Activated T-helper 17 cell treated with anti-CD3 and anti-CD28 coated beads, Interleukin-2, amount 50 U/mL, for 72 hours (primary cell): ENCODE results near the gene KCNIP3. TPM values are rescaled to one million over a fixed set of nuclear protein-coding genes. Genes with fewer than 3 reads are reported as not detected.
A peak's percentile ranks its signal among the peaks of the same experiment; 100 is the strongest.
"Not testable (repeated sequence)": the region's sequence is repeated elsewhere in the genome, so short reads cannot be mapped to it uniquely, and the experiment has no call there.

Experiments used
- ATAC-seq: fragments of 150-1000 bp; cut with Tn5 transposase; replicated peaks from 2 replicates; pipeline ENCODE4 v1.10.0; 2021; ENCODE audit warnings: mild to moderate bottlenecking, moderate library complexity
- H3K27ac Mint-ChIP-seq: one replicate; pipeline ENCODE4 v1.8.0; 2022; ENCODE audit warnings: mixed read lengths
- H3K27me3 Mint-ChIP-seq: one replicate; pipeline ENCODE4 v1.8.0; 2022; ENCODE audit warnings: mixed read lengths
- H3K36me3 Mint-ChIP-seq: one replicate; pipeline ENCODE4 v1.8.0; 2022; ENCODE audit warnings: low read depth, mild to moderate bottlenecking, mixed read lengths
- H3K4me1 Mint-ChIP-seq: one replicate; pipeline ENCODE4 v1.8.0; 2022; ENCODE audit warnings: mixed read lengths
- H3K4me3 Mint-ChIP-seq: one replicate; pipeline ENCODE4 v1.8.0; 2022; ENCODE audit warnings: mild to moderate bottlenecking, mixed read lengths
- H3K9me3 Mint-ChIP-seq: one replicate; pipeline ENCODE4 v1.8.0; 2022; ENCODE audit warnings: mixed read lengths
- total RNA-seq, 2 donors: library from RNA; stranded (reverse); gene quantifications; one replicate each; pipeline ENCODE4 v1.2.3, GENCODE V29; 2022

Gene KCNIP3
- total RNA-seq, 2 donors from 2014 or later = not detected

- not testable (repeated sequence) for H3K9me3 Mint-ChIP-seq, H3K27me3 Mint-ChIP-seq, H3K36me3 Mint-ChIP-seq, H3K4me1 Mint-ChIP-seq
- H3K4me3 Mint-ChIP-seq = peak overlapping the region; percentile 97
- ATAC-seq = peak; percentile 27
- peak overlapping the region; percentile 96 for H3K27ac Mint-ChIP-seq
Measured at GRCh38 chr2:95402004-95402369, 104.8 kb downstream of the KCNIP3 start.

DNA sequence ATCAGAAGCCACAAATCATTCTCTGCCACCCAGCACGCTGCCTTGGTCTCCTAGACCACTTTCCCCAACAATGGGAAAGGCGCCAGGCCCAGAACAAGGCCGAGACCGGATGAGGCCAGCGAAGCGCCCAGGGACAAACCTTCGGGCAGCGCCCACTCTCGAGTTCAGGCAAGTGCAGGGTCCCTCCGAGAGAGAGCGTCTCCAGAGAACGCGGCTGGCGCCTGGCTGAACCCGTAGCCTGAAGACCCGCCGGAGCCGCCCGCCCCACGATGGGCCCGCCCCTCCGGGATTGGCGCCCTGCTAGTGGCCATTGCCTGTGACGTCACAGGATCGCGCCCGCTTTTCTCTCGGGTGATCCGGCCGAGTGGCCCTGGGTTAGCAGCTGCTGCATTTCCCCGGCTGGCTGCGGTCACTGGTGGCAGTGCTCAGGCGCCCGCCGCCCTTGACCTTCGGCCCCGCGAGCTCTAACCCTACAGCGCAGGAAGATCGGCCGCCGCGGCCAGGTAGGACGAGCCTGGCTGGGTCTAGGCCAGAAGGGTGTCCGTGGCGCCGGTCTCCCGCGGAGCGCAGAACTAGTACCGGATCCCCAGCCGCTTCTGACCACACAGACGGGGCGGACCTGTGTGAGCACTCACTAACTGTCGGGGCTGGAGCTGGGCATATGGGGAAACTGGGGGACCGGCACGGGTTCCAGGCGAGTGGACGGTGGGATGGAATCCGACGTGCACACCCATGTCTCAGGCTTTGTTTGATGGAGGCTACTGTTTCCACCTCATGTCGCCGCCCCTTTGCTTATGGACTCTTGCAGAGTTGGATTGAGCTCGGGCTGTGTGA is 105.4 kb downstream of the KCNIP3 start, which contains the start of gene FAHD2A:
Gene FAHD2A (plus strand): TSS at position 339 of the 834 bp plus-strand sequence. CDS start 2,851 bp downstream, outside the sequence.
- peak within 1 kb of the TSS; percentile 97 for H3K4me3 Mint-ChIP-seq
- peak; percentile 98 for ATAC-seq

GRCh38 chr2:95403204-95403721 is 106.1 kb downstream of the KCNIP3 start:
- H3K27ac Mint-ChIP-seq = peak overlapping the region; percentile 96
- not testable (repeated sequence) for H3K4me1 Mint-ChIP-seq, H3K27me3 Mint-ChIP-seq, H3K9me3 Mint-ChIP-seq
- peak overlapping the region; percentile 97 for H3K4me3 Mint-ChIP-seq
- H3K36me3 Mint-ChIP-seq = peaks cover 15% of the 10 kb centered on the region
- peak; percentile 36 for ATAC-seq

More for the DNA sequence above, 105.4 kb downstream of the KCNIP3 start, which contains the start of gene FAHD2A:
- no peaks in the 10 kb centered on the region for H3K27me3 Mint-ChIP-seq
- peak within 1 kb of the TSS; percentile 96 for H3K27ac Mint-ChIP-seq
- H3K4me1 Mint-ChIP-seq = peaks cover 9% of the 10 kb centered on the region
- H3K9me3 Mint-ChIP-seq = no peaks in the 10 kb centered on the region
- H3K36me3 Mint-ChIP-seq = peaks cover 8% of the 10 kb centered on the region

DNA sequence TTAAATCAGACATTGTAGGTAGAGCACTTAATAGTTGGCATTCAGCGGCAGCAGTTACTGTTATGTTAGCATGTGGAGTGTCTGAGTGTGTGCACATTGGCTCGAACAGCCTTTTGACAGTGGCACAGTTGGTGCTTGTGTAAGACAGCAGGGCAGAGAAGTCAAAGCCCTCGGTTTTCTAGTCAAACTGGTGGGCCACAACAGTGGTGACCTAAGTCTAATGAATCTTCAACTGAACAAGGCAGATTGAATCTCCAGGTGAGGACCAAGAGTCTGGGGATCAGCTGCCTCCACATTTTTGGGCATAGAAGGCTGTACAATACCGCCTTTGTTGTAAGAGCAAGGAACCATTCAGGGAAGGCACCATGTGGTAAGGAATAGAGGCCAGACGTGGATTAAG is 106.7 kb downstream of the KCNIP3 start:
- H3K27ac Mint-ChIP-seq = peak overlapping the region; percentile 96
- peak overlapping the region; percentile 97 for H3K4me3 Mint-ChIP-seq
- H3K4me1 Mint-ChIP-seq, H3K9me3 Mint-ChIP-seq, H3K27me3 Mint-ChIP-seq, ATAC-seq: not testable (repeated sequence)
- H3K36me3 Mint-ChIP-seq = peaks cover 18% of the 10 kb centered on the region

- H3K4me1 Mint-ChIP-seq, H3K27me3 Mint-ChIP-seq, H3K27ac Mint-ChIP-seq, ATAC-seq, H3K9me3 Mint-ChIP-seq, H3K4me3 Mint-ChIP-seq: not testable (repeated sequence)
- H3K36me3 Mint-ChIP-seq = peaks cover 23% of the 10 kb centered on the region
Measured at GRCh38 chr2:95404676-95405075, 107.5 kb downstream of the KCNIP3 start.

DNA sequence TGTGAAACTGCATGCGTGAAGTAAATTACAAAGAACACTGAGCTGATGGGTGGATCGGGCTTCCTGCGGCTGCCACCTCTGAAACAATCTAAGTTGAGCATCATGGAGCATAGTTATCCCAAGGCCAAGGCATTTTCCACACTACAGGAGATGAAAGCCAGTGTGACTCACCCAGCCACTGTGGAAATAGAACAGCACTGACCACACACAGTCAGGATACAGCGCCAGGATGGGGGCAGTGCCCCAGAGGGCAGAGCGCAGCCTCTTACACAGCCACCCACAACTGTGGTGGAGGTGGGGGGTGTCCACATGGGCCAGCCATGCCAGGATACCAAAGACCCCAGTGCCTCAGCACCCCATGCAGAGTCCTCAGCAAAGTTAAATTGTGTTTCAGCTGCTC is 114.1 kb downstream of the KCNIP3 start:
- not testable (repeated sequence) for ATAC-seq, H3K4me3 Mint-ChIP-seq, H3K27me3 Mint-ChIP-seq, H3K27ac Mint-ChIP-seq, H3K9me3 Mint-ChIP-seq, H3K4me1 Mint-ChIP-seq
- H3K36me3 Mint-ChIP-seq = peaks cover 25% of the 10 kb centered on the region

DNA sequence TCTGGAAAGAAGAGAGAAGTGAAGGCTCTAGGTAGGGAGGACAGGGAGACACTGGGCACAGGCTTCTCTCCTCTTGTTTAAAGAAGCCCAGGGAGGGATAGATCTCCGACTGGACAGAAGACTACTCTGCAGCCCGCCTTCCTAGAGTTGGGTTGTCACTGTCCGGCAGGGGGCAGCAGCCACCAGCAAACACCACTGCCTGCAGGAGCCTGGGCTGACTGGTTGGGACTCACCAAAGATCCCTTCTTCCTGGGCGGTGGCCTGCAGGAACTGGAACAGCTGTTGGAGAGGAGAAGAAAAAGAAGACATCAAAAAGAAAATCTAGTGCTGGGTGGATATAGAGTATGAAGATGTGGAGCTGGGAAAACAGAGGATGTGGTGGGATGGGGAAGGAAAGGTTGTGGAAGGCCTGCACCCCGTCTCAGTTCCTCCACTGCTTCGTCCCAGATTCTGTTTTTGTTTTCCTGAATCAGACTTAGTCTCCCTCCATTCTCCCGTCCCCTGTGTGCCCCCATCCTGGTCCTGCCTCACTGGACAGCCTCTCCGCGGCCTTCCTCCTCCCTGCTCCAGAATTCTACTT is 117.0 kb downstream of the KCNIP3 start:
- H3K36me3 Mint-ChIP-seq, H3K9me3 Mint-ChIP-seq, H3K4me1 Mint-ChIP-seq, H3K27ac Mint-ChIP-seq, H3K27me3 Mint-ChIP-seq, H3K4me3 Mint-ChIP-seq: not testable (repeated sequence)
- peak; percentile 90 for ATAC-seq

DNA sequence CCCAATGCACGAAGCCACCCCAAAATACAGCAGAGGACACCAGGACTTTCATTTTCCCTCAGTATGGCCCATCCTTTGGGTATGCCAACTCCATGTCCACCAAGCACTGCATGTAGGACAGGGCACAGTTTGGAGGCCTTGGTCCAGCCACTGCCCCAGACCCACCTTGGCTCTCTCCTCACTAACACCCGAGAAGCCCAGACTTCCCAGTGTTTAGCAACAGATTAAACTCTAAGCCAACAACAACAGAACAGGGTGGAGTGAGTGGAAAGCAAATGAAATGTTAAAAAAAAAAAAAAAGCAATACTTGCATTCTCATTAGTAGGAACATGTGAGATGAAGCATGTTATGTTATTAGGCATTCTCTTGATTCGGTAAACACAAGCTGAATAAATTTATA is 118.0 kb downstream of the KCNIP3 start:
- not testable (repeated sequence) for H3K27me3 Mint-ChIP-seq, H3K4me1 Mint-ChIP-seq

GRCh38 chr2:95415561-95415960 is 118.4 kb downstream of the KCNIP3 start:
- ATAC-seq, H3K4me3 Mint-ChIP-seq, H3K27ac Mint-ChIP-seq, H3K36me3 Mint-ChIP-seq, H3K27me3 Mint-ChIP-seq, H3K9me3 Mint-ChIP-seq, H3K4me1 Mint-ChIP-seq: not testable (repeated sequence)

More for the DNA sequence above, 118.0 kb downstream of the KCNIP3 start:
- not testable (repeated sequence) for H3K27ac Mint-ChIP-seq, H3K9me3 Mint-ChIP-seq, H3K4me3 Mint-ChIP-seq, H3K36me3 Mint-ChIP-seq, ATAC-seq

GRCh38 chr2:95427196-95427867 is 130.2 kb downstream of the KCNIP3 start:
- not testable (repeated sequence) for H3K27ac Mint-ChIP-seq, H3K4me1 Mint-ChIP-seq, H3K4me3 Mint-ChIP-seq, H3K9me3 Mint-ChIP-seq, H3K36me3 Mint-ChIP-seq, H3K27me3 Mint-ChIP-seq, ATAC-seq

- not testable (repeated sequence) for H3K36me3 Mint-ChIP-seq, H3K27ac Mint-ChIP-seq, ATAC-seq, H3K4me3 Mint-ChIP-seq, H3K27me3 Mint-ChIP-seq, H3K9me3 Mint-ChIP-seq, H3K4me1 Mint-ChIP-seq
Measured at GRCh38 chr2:95429748-95430467, 132.8 kb downstream of the KCNIP3 start.

GRCh38 chr2:95433373-95433772 is 136.2 kb downstream of the KCNIP3 start:
- H3K27ac Mint-ChIP-seq, H3K36me3 Mint-ChIP-seq, H3K9me3 Mint-ChIP-seq, H3K4me3 Mint-ChIP-seq, H3K27me3 Mint-ChIP-seq, ATAC-seq, H3K4me1 Mint-ChIP-seq: not testable (repeated sequence)

DNA sequence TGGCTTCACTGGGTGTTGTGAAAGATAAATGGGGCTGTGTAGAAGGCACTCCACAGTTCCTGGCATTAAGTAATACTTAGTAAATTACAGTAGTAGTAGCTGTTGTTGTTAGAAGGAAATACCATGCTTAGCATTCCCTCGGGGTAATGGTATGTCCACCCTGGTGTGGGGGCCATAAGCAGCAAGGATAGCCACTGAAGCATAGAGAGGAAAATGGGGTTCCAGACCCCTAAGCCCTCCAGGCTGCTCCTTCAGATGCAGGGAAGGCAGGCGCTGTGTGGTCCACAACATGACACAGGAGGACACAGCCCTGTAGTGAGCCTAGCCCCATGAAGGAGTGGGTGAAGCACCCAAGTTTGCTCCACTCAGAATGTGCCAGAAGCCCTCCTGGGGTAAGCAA is 136.8 kb downstream of the KCNIP3 start:
- not testable (repeated sequence) for ATAC-seq, H3K36me3 Mint-ChIP-seq, H3K4me1 Mint-ChIP-seq, H3K4me3 Mint-ChIP-seq, H3K27ac Mint-ChIP-seq, H3K27me3 Mint-ChIP-seq, H3K9me3 Mint-ChIP-seq

DNA sequence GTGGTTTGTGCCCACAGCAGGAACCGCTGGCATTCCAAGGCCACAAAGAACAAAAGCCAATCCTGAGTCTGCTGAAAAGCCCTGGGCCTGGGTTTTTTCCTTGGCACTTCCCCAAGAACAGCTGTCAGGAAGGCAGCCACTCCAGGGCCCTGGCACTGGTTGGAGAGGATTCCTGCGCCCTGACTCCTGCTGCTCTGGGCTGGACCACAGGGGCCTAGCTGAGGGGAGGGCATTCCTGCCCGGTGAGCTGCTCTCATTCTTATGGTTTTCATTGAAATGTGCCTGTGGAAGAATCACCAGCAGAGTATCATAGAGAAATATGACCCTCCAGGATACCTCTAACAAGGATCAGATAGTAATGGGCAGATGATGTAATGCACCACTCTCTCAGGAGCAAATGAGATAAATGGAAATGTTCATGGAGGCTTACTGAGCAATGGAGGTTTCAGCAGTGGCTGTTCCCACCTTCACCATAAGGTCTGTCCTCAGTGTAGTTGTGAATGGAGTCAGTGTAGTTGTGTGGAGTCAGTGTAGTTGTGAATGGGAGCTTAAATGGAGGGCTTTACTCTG is 137.4 kb downstream of the KCNIP3 start:
- not testable (repeated sequence) for ATAC-seq, H3K27me3 Mint-ChIP-seq, H3K27ac Mint-ChIP-seq, H3K36me3 Mint-ChIP-seq, H3K4me1 Mint-ChIP-seq, H3K9me3 Mint-ChIP-seq, H3K4me3 Mint-ChIP-seq
